ENCODE results near the gene SLC22A23.
"Not testable (repeated sequence)": the region's sequence is repeated elsewhere in the genome, so short reads cannot be mapped to it uniquely, and the experiment has no call there.

DNA sequence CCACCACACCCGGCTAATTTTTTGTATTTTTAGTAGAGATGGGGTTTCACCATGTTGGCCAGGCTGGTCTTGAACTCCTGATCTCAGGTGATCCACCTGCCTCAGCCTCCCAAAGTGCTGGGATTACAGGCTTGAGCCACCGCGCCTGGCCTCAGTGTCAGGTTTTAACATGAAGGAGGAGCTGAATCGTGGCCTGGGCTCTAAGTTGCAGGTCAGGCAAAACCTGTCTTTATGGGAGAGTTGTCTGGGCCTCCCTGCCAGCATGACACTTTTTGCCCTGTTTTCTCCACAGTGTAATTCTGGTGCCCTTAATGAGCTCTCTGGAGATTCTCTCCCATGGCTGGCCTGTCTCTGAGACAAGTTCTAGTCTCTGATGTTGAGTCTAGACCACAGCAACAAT is 78.0 kb downstream of the SLC22A23 start:
- not testable (repeated sequence) for TF ChIP-seq CTCF, POLR2A (IDR thresholded peaks at IDR 0.05)

All from adrenal gland (tissue), 5 donors.